DOHH2 (cell line): ENCODE data around the gene PRPF8.

Source experiments
- H3F3A ChIP-seq: fragments of 200-600 bp; sonication (generic), shearing (Covaris generic); 2 replicates; pipeline ENCODE4 v1.6.0; 2016; ENCODE audit warnings: antibody characterized with exemption, mild to moderate bottlenecking; ENCODE audit not compliant: control insufficient read depth, insufficient read depth
- H3K27ac ChIP-seq: fragments of 200-600 bp; sonication (generic); 2 replicates; pipeline ENCODE4 v1.5.1; 2014; ENCODE audit warnings: low read depth, mild to moderate bottlenecking, low read length, moderate library complexity
- H3K27me3 ChIP-seq: fragments of 200-600 bp; sonication (generic); 2 replicates; pipeline ENCODE4 v1.6.1; 2014; ENCODE audit warnings: mild to moderate bottlenecking, low read length, mixed read lengths; ENCODE audit not compliant: control insufficient read depth
- H3K36me3 ChIP-seq: fragments of 200-600 bp; sonication (generic); 2 replicates; pipeline ENCODE4 v1.6.1; 2014; ENCODE audit warnings: mild to moderate bottlenecking, low read length, moderate library complexity, mixed read lengths; ENCODE audit not compliant: control insufficient read depth
- H3K4me1 ChIP-seq: fragments of 200-600 bp; sonication (generic); 2 replicates; pipeline ENCODE4 v1.6.1; 2014; ENCODE audit warnings: mild to moderate bottlenecking, low read length, mixed read lengths; ENCODE audit not compliant: control insufficient read depth
- H3K4me2 ChIP-seq: fragments of 200-600 bp; sonication (generic); 2 replicates; pipeline ENCODE4 v1.6.0; 2014; ENCODE audit warnings: mild to moderate bottlenecking, low read length, moderate library complexity
- H3K4me3 ChIP-seq: fragments of 200-600 bp; sonication (generic); 2 replicates; pipeline ENCODE4 v1.5.1; 2014; ENCODE audit warnings: mild to moderate bottlenecking, low read length, mixed read lengths
- H3K79me2 ChIP-seq: fragments of 200-600 bp; sonication (generic); 2 replicates; pipeline ENCODE4 v1.6.1; 2014; ENCODE audit warnings: mild to moderate bottlenecking, low read length, mixed read lengths; ENCODE audit not compliant: control insufficient read depth
- H3K9me2 ChIP-seq: fragments of 200-600 bp; sonication (generic); replicated peaks from 2 replicates; pipeline ENCODE4 v1.6.1; 2014; ENCODE audit warnings: mild to moderate bottlenecking, low read length, mixed read lengths; ENCODE audit not compliant: control insufficient read depth
- H3K9me3 ChIP-seq: fragments of 200-600 bp; sonication (generic); 2 replicates; pipeline ENCODE4 v1.6.1; 2014; ENCODE audit warnings: antibody characterized with exemption, low read length, mixed read lengths; ENCODE audit not compliant: control insufficient read depth, insufficient read depth
- H4K20me1 ChIP-seq: fragments of 200-600 bp; sonication (generic); 2 replicates; pipeline ENCODE4 v1.6.0; 2014; ENCODE audit warnings: low read depth, mild to moderate bottlenecking, antibody characterized with exemption, low read length, moderate library complexity; ENCODE audit not compliant: control insufficient read depth, insufficient read depth
- CTCF ChIP-seq: fragments of 200-600 bp; sonication (generic); IDR thresholded peaks from one replicate; pipeline ENCODE4 v1.5.1; 2014; ENCODE audit warnings: antibody characterized with exemption, mild to moderate bottlenecking, low read depth, low read length; ENCODE audit not compliant: poor library complexity, severe bottlenecking
- EZH2phosphoT487 ChIP-seq: fragments of 200-600 bp; sonication (generic); IDR thresholded peaks from 2 replicates; pipeline ENCODE4 v1.6.1; 2017; ENCODE audit warnings: borderline replicate concordance, mild to moderate bottlenecking, antibody characterized with exemption, low read length, moderate library complexity, mixed read lengths

PRPF8 gene

GRCh38 chr17:1720856-1721386 is 36.3 kb upstream of the PRPF8 start:
- TF ChIP-seq EZH2phosphoT487 (no peak), CTCF (peak; percentile 98)

GRCh38 chr17:1718362-1719165 is 33.9 kb upstream of the PRPF8 start:
- no peak overlapping the region for H3K4me3 ChIP-seq
- no peak overlapping the region for H3K27ac ChIP-seq
- TF ChIP-seq CTCF (no peak), EZH2phosphoT487 (no peak)
- H3K9me3 ChIP-seq, result no peaks in the 10 kb centered on the region
- peaks cover 20% of the 10 kb centered on the region for H3K27me3 ChIP-seq
- H4K20me1 ChIP-seq, result no peaks in the 10 kb centered on the region
- H3K36me3 ChIP-seq, result no peaks in the 10 kb centered on the region
- H3K79me2 ChIP-seq, result no peaks in the 10 kb centered on the region
- no peaks in the 10 kb centered on the region for H3K9me2 ChIP-seq
- peaks cover 73% of the 10 kb centered on the region for H3K4me1 ChIP-seq
- no peak overlapping the region for H3K4me2 ChIP-seq
- H3F3A ChIP-seq, result peaks cover 29% of the 10 kb centered on the region

More at GRCh38 chr17:1720856-1721386, 36.3 kb upstream of the PRPF8 start:
- Histone ChIP-seq H3K9me3 (no peaks in the 10 kb centered on the region), H3K27me3 (no peaks in the 10 kb centered on the region), H3K4me2 (peak overlapping the region; percentile 63), H3K9me2 (no peaks in the 10 kb centered on the region), H3K4me3 (peak overlapping the region; percentile 56), H4K20me1 (no peaks in the 10 kb centered on the region), H3F3A (peaks cover 31% of the 10 kb centered on the region), H3K79me2 (peaks cover 12% of the 10 kb centered on the region), H3K4me1 (peaks cover 69% of the 10 kb centered on the region), H3K27ac (peak overlapping the region; percentile 95), H3K36me3 (peaks cover 8% of the 10 kb centered on the region)

- Histone ChIP-seq H3K36me3 (no peaks in the 10 kb centered on the region), H3K9me3 (no peaks in the 10 kb centered on the region), H3F3A (peaks cover 16% of the 10 kb centered on the region), H3K4me1 (peaks cover 60% of the 10 kb centered on the region), H3K27ac (peak overlapping the region; percentile 82), H3K79me2 (no peaks in the 10 kb centered on the region), H3K4me2 (peak overlapping the region; percentile 93), H4K20me1 (no peaks in the 10 kb centered on the region), H3K4me3 (peak overlapping the region; percentile 80), H3K9me2 (no peaks in the 10 kb centered on the region), H3K27me3 (peaks cover 27% of the 10 kb centered on the region)
- TF ChIP-seq EZH2phosphoT487, result no peak
Measured at GRCh38 chr17:1716912-1717695, 32.4 kb upstream of the PRPF8 start.
